GM23338 (cell line): Measurements from ENCODE around the gene ATF3. TPM values are rescaled to one million over a fixed set of nuclear protein-coding genes. Genes with fewer than 3 reads are reported as not detected.

ENCODE experiments used
- ATAC-seq: fragments of 200-7000 bp; cut with Tn5 transposase; 3 replicates; pipeline ENCODE4 v1.9.1; 2020
- DNase-seq: peaks from one replicate; pipeline ENCODE4 v3.0.0-alpha.2; 2015; ENCODE audit warnings: low spot score
- H2AFZ ChIP-seq: fragments of 200-600 bp; sonication (generic); 2 replicates; pipeline ENCODE4 v1.8.0; 2016; ENCODE audit warnings: antibody characterized with exemption, mild to moderate bottlenecking, moderate library complexity
- H3F3A ChIP-seq: fragments of 200-600 bp; sonication (generic); replicated peaks from 2 replicates; pipeline ENCODE4 v1.8.0; 2017; ENCODE audit warnings: antibody characterized with exemption, mixed run types, low read depth
- H3K27ac ChIP-seq: fragments of 200-600 bp; sonication (generic); 2 replicates; pipeline ENCODE4 v1.6.1; 2016; ENCODE audit warnings: low read depth
- H3K27me3 ChIP-seq: fragments of 200-600 bp; sonication (generic); 2 replicates; pipeline ENCODE4 v1.8.0; 2016; ENCODE audit warnings: mild to moderate bottlenecking, mixed run types, moderate library complexity; ENCODE audit not compliant: insufficient read depth
- H3K36me3 ChIP-seq: fragments of 200-600 bp; sonication (generic); 2 replicates; pipeline ENCODE4 v1.8.0; 2016; ENCODE audit warnings: mild to moderate bottlenecking; ENCODE audit not compliant: insufficient read depth
- H3K4me1 ChIP-seq: fragments of 200-600 bp; sonication (generic); 2 replicates; pipeline ENCODE4 v1.8.0; 2016; ENCODE audit warnings: mild to moderate bottlenecking, moderate library complexity; ENCODE audit not compliant: insufficient read depth
- H3K4me2 ChIP-seq: fragments of 200-600 bp; sonication (generic); 2 replicates; pipeline ENCODE4 v1.7.1; 2017; ENCODE audit warnings: mixed run types
- H3K4me3 ChIP-seq: fragments of 200-600 bp; sonication (generic); 2 replicates; pipeline ENCODE4 v1.6.1; 2016; ENCODE audit warnings: mixed run types
- H3K79me2 ChIP-seq: fragments of 200-600 bp; sonication (generic); replicated peaks from 2 replicates; pipeline ENCODE4 v1.8.0; 2017; ENCODE audit warnings: mild to moderate bottlenecking; ENCODE audit not compliant: insufficient read depth
- H3K9me2 ChIP-seq: fragments of 200-600 bp; sonication (generic); 2 replicates; pipeline ENCODE4 v1.8.0; 2017; ENCODE audit not compliant: insufficient read depth
- H4K20me1 ChIP-seq: fragments of 200-600 bp; sonication (generic); replicated peaks from 2 replicates; pipeline ENCODE4 v1.8.0; 2017; ENCODE audit warnings: mild to moderate bottlenecking; ENCODE audit not compliant: insufficient read depth
- H3K27ac Mint-ChIP-seq: 2 replicates; pipeline ENCODE4 v1.8.0; 2020; ENCODE audit warnings: inconsistent platforms, mild to moderate bottlenecking, moderate library complexity, mixed read lengths
- H3K27me3 Mint-ChIP-seq: 3 replicates; pipeline ENCODE4 v1.8.0; 2022; ENCODE audit warnings: low read depth, mild to moderate bottlenecking, moderate library complexity, mixed read lengths, inconsistent platforms; ENCODE audit not compliant: insufficient read depth, poor library complexity
- H3K36me3 Mint-ChIP-seq: 3 replicates; pipeline ENCODE4 v1.8.0; 2021; ENCODE audit warnings: low read depth, mild to moderate bottlenecking, inconsistent platforms, moderate library complexity, mixed read lengths
- H3K4me1 Mint-ChIP-seq: 3 replicates; pipeline ENCODE4 v1.8.0; 2020; ENCODE audit warnings: mild to moderate bottlenecking, inconsistent platforms, mixed read lengths
- H3K4me3 Mint-ChIP-seq: 3 replicates; pipeline ENCODE4 v1.8.0; 2021; ENCODE audit warnings: moderate library complexity, mild to moderate bottlenecking, inconsistent platforms, mixed read lengths
- H3K9me3 Mint-ChIP-seq: 3 replicates; pipeline ENCODE4 v1.8.0; 2020; ENCODE audit warnings: moderate library complexity, mild to moderate bottlenecking, inconsistent platforms, mixed read lengths
- CREB1 ChIP-seq: fragments of 250-450 bp; sonication (Bioruptor Pico); IDR thresholded peaks from 2 replicates; pipeline ENCODE4 v1.5.0; 2020; ENCODE audit warnings: low read depth, mild to moderate bottlenecking, moderate library complexity
- ETS1 ChIP-seq: IDR thresholded peaks from 2 replicates; pipeline ENCODE4 v1.6.1; 2016; ENCODE audit warnings: antibody characterized with exemption
- EZH2 ChIP-seq: fragments of 200-600 bp; sonication (generic); IDR thresholded peaks from one replicate; pipeline ENCODE4 v1.8.0; 2017; ENCODE audit warnings: antibody characterized with exemption, mild to moderate bottlenecking, low read depth; ENCODE audit not compliant: unreplicated experiment
- EZH2phosphoT487 ChIP-seq: fragments of 200-600 bp; sonication (generic); IDR thresholded peaks from one replicate; pipeline ENCODE4 v1.8.1; 2018; ENCODE audit warnings: antibody characterized with exemption; ENCODE audit not compliant: unreplicated experiment
- JUNB ChIP-seq: IDR thresholded peaks from one replicate; pipeline ENCODE4 v1.6.1; 2016; ENCODE audit warnings: antibody characterized with exemption; ENCODE audit not compliant: unreplicated experiment
- NANOG ChIP-seq: IDR thresholded peaks from 2 replicates; pipeline ENCODE4 v1.6.1; 2016; ENCODE audit warnings: antibody characterized with exemption, borderline replicate concordance
- POLR2AphosphoS5 ChIP-seq: IDR thresholded peaks from 2 replicates; pipeline ENCODE4 v1.6.1; 2016; ENCODE audit warnings: antibody characterized with exemption, low read depth
- REST ChIP-seq: IDR thresholded peaks from one replicate; pipeline ENCODE4 v1.6.1; 2018; ENCODE audit warnings: antibody characterized with exemption; ENCODE audit not compliant: unreplicated experiment
- STAT1 ChIP-seq: IDR thresholded peaks from one replicate; pipeline ENCODE4 v1.6.1; 2016; ENCODE audit warnings: antibody characterized with exemption; ENCODE audit not compliant: unreplicated experiment
- ZNF114 ChIP-seq: fragments of 250-450 bp; sonication (Bioruptor Pico); IDR thresholded peaks from 2 replicates; pipeline ENCODE4 v1.5.0; 2020; ENCODE audit warnings: mild to moderate bottlenecking, moderate library complexity
- ZNF331 ChIP-seq: fragments of 250-450 bp; sonication (Bioruptor Pico); IDR thresholded peaks from 2 replicates; pipeline ENCODE4 v1.5.0; 2020; ENCODE audit warnings: low read depth, mild to moderate bottlenecking, moderate library complexity
- polyA plus RNA-seq: library from polyadenylated mRNA; unstranded; fragments of >200 nt; fragmentation: Nextera tagmentation; extraction: Ambion mirVana; gene quantifications from 2 replicates; pipeline ENCODE4 v1.2.1, GENCODE V29; 2016
- total RNA-seq: library from RNA; depleted of rRNA; stranded (reverse); fragments of >200 nt; shearing (Covaris generic); gene quantifications from 2 replicates; pipeline ENCODE4 v1.2.3, GENCODE V29; 2014
- TF ChIP-seq, protein P1 (sequence below): fragments of 250-450 bp; sonication (Bioruptor Pico); IDR thresholded peaks from 2 replicates; pipeline ENCODE4 v1.5.0; 2020; ENCODE audit warnings: mild to moderate bottlenecking, moderate library complexity
- TF ChIP-seq, protein P2 (sequence below), 2 experiments: fragments of 200-600 bp in 1 of 2; sonication (generic) in 1 of 2; conservative IDR thresholded peaks; 2 replicates each; pipeline versions ENCODE4 v1.5.1 to v1.6.1; 2016 to 2017; ENCODE audit warnings: antibody characterized with exemption in 2 of 2, low read depth in 2 of 2, mild to moderate bottlenecking in 2 of 2, moderate library complexity in 1 of 2

ATF3 gene
- total and polyA plus RNA-seq, 2 experiments from 2014 or later, result 12.6 to 17.2 TPM

DNA sequence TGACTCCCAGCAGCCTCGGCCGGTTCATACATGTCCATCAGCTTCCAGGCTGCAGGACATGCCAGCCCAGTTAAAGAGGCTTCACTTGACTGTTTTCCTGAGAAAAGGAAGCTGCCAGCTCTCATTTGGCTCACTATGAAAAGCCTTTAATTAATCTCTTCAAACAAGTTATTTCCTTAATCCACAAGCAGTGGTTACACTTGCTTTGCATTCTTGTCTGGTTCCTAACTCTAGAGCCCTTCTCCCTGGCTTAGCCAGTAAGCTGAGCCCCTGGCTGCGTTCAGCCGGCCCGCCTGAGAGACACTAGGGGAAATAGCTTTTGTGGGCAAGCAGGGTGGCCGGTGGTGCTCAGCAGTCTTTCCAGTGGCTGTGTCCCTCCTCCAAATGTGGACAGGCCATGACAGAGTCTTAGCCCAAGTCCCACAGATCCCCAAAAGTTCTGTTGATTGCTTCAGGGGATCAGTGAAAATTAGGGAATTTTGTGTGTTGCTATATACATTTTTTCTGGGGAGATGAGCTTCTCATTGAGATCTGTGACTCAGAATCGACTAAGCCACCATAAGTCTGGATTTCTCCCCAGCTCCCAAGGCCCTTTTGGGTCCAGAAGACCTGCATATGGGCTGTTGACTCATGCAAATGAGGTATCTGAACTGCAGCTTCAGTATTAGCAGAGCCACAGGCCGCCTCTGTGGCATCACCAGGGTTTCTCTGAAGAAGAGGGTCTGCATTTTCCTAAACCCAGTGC is 10.1 kb downstream of the ATF3 start:
- no peak for ATAC-seq
- peaks cover 13% of the 10 kb centered on the region for H3K79me2 ChIP-seq
- no peak overlapping the region for H3K4me3 ChIP-seq
- no peak overlapping the region for H3K27ac ChIP-seq
- Mint-ChIP-seq H3K27ac (no peak overlapping the region), H3K36me3 (peaks cover 64% of the 10 kb centered on the region), H3K4me3 (no peak overlapping the region), H3K27me3 (peaks cover 4% of the 10 kb centered on the region), H3K4me1 (peaks cover 18% of the 10 kb centered on the region), H3K9me3 (no peaks in the 10 kb centered on the region)
- peaks cover 39% of the 10 kb centered on the region for H3K36me3 ChIP-seq
- H3K4me2 ChIP-seq, result no peak overlapping the region
- TF ChIP-seq CREB1 (CRISPR knock-in tag) (no peak), ETS1 (no peak), STAT1 (no peak), EZH2phosphoT487 (no peak), POLR2AphosphoS5 (no peak), EZH2 (no peak), REST (no peak), ZNF331 (CRISPR knock-in tag) (no peak), NANOG (no peak), JUNB (no peak), ZNF114 (CRISPR knock-in tag) (no peak)
- TF ChIP-seq, protein P1, sequence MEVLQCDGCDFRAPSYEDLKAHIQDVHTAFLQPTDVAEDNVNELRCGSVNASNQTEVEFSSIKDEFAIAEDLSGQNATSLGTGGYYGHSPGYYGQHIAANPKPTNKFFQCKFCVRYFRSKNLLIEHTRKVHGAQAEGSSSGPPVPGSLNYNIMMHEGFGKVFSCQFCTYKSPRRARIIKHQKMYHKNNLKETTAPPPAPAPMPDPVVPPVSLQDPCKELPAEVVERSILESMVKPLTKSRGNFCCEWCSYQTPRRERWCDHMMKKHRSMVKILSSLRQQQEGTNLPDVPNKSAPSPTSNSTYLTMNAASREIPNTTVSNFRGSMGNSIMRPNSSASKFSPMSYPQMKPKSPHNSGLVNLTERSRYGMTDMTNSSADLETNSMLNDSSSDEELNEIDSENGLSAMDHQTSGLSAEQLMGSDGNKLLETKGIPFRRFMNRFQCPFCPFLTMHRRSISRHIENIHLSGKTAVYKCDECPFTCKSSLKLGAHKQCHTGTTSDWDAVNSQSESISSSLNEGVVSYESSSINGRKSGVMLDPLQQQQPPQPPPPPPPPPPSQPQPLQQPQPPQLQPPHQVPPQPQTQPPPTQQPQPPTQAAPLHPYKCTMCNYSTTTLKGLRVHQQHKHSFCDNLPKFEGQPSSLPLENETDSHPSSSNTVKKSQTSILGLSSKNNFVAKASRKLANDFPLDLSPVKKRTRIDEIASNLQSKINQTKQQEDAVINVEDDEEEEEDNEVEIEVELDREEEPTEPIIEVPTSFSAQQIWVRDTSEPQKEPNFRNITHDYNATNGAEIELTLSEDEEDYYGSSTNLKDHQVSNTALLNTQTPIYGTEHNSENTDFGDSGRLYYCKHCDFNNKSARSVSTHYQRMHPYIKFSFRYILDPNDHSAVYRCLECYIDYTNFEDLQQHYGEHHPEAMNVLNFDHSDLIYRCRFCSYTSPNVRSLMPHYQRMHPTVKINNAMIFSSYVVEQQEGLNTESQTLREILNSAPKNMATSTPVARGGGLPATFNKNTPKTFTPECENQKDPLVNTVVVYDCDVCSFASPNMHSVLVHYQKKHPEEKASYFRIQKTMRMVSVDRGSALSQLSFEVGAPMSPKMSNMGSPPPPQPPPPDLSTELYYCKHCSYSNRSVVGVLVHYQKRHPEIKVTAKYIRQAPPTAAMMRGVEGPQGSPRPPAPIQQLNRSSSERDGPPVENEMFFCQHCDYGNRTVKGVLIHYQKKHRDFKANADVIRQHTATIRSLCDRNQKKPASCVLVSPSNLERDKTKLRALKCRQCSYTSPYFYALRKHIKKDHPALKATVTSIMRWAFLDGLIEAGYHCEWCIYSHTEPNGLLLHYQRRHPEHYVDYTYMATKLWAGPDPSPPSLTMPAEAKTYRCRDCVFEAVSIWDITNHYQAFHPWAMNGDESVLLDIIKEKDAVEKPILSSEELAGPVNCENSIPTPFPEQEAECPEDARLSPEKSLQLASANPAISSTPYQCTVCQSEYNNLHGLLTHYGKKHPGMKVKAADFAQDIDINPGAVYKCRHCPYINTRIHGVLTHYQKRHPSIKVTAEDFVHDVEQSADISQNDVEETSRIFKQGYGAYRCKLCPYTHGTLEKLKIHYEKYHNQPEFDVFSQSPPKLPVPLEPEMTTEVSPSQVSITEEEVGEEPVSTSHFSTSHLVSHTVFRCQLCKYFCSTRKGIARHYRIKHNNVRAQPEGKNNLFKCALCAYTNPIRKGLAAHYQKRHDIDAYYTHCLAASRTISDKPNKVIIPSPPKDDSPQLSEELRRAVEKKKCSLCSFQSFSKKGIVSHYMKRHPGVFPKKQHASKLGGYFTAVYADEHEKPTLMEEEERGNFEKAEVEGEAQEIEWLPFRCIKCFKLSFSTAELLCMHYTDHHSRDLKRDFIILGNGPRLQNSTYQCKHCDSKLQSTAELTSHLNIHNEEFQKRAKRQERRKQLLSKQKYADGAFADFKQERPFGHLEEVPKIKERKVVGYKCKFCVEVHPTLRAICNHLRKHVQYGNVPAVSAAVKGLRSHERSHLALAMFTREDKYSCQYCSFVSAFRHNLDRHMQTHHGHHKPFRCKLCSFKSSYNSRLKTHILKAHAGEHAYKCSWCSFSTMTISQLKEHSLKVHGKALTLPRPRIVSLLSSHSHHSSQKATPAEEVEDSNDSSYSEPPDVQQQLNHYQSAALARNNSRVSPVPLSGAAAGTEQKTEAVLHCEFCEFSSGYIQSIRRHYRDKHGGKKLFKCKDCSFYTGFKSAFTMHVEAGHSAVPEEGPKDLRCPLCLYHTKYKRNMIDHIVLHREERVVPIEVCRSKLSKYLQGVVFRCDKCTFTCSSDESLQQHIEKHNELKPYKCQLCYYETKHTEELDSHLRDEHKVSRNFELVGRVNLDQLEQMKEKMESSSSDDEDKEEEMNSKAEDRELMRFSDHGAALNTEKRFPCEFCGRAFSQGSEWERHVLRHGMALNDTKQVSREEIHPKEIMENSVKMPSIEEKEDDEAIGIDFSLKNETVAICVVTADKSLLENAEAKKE (CRISPR knock-in tag), result no peak
- TF ChIP-seq, protein P2, sequence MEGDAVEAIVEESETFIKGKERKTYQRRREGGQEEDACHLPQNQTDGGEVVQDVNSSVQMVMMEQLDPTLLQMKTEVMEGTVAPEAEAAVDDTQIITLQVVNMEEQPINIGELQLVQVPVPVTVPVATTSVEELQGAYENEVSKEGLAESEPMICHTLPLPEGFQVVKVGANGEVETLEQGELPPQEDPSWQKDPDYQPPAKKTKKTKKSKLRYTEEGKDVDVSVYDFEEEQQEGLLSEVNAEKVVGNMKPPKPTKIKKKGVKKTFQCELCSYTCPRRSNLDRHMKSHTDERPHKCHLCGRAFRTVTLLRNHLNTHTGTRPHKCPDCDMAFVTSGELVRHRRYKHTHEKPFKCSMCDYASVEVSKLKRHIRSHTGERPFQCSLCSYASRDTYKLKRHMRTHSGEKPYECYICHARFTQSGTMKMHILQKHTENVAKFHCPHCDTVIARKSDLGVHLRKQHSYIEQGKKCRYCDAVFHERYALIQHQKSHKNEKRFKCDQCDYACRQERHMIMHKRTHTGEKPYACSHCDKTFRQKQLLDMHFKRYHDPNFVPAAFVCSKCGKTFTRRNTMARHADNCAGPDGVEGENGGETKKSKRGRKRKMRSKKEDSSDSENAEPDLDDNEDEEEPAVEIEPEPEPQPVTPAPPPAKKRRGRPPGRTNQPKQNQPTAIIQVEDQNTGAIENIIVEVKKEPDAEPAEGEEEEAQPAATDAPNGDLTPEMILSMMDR (conservative IDR thresholded peaks at IDR 0.05; ENCODE audit: low read depth in 2 of 2), result no peak
- H4K20me1 ChIP-seq, result peaks cover 8% of the 10 kb centered on the region
- no peaks in the 10 kb centered on the region for H3F3A ChIP-seq
- DNase-seq, result no peak
- H3K9me2 ChIP-seq, result no peaks in the 10 kb centered on the region
- H3K4me1 ChIP-seq, result peaks cover 12% of the 10 kb centered on the region
- H3K27me3 ChIP-seq, result no peaks in the 10 kb centered on the region
- no peak overlapping the region for H2AFZ ChIP-seq
